ENCODE measurements around the gene GALNT15.

Gene GALNT15

GRCh38 chr3:16173283-16174025, 1.0 kb upstream of the GALNT15 start:
- no peak overlapping the region for H3K27ac ChIP-seq (ENCODE audit: low read length)
- no peak for ATAC-seq (ENCODE audit: insufficient read depth, low read depth)
- no peak overlapping the region for H3K9ac ChIP-seq (ENCODE audit: low read depth, low read length)
- H3K9me3 ChIP-seq (ENCODE audit: insufficient read depth, low read length, severe bottlenecking), result no peaks in the 10 kb centered on the region
- DNase-seq, result no peak
- H4K20me1 ChIP-seq (ENCODE audit: insufficient read depth, low read length), result no peaks in the 10 kb centered on the region
- no peaks in the 10 kb centered on the region for H3K36me3 ChIP-seq (ENCODE audit: insufficient read depth, low read length)
- peaks cover 30% of the 10 kb centered on the region for H3K27me3 ChIP-seq (ENCODE audit: insufficient read depth, low read length, poor library complexity)
- no peaks in the 10 kb centered on the region for H3K79me2 ChIP-seq (ENCODE audit: insufficient read depth, low read length)
- H3K4me3 ChIP-seq (ENCODE audit: low read depth in 1 of 2, low read length in 2 of 2), result no peak overlapping the region
- no peak overlapping the region for H2AFZ ChIP-seq (ENCODE audit: low read depth, low read length)
- TF ChIP-seq EZH2 (IDR thresholded peaks at IDR 0.05; ENCODE audit: borderline replicate concordance, low read depth, low read length, severe bottlenecking) (no peak), CTCF (IDR thresholded peaks at IDR 0.05; ENCODE audit: borderline replicate concordance, extremely low read depth, low read length, poor library complexity, severe bottlenecking) (no peak)
- no peak overlapping the region for H3K4me2 ChIP-seq (ENCODE audit: insufficient read depth, low read length)
- H3K4me1 ChIP-seq (ENCODE audit: insufficient read depth, low read length), result peaks cover 7% of the 10 kb centered on the region

- no peak overlapping the region for H3K9ac ChIP-seq (ENCODE audit: low read depth, low read length)
- no peak overlapping the region for H3K4me3 ChIP-seq (ENCODE audit: low read depth in 1 of 2, low read length in 2 of 2)
- no peaks in the 10 kb centered on the region for H3K36me3 ChIP-seq (ENCODE audit: insufficient read depth, low read length)
- no peak overlapping the region for H3K27ac ChIP-seq (ENCODE audit: low read length)
- TF ChIP-seq EZH2 (IDR thresholded peaks at IDR 0.05; ENCODE audit: borderline replicate concordance, low read depth, low read length, severe bottlenecking), result no peak
- no peak for TF ChIP-seq CTCF (IDR thresholded peaks at IDR 0.05; ENCODE audit: borderline replicate concordance, extremely low read depth, low read length, poor library complexity, severe bottlenecking)
- peaks cover 10% of the 10 kb centered on the region for H3K4me1 ChIP-seq (ENCODE audit: insufficient read depth, low read length)
- H4K20me1 ChIP-seq (ENCODE audit: insufficient read depth, low read length), result no peaks in the 10 kb centered on the region
- no peaks in the 10 kb centered on the region for H3K9me3 ChIP-seq (ENCODE audit: insufficient read depth, low read length, severe bottlenecking)
- no peak overlapping the region for H2AFZ ChIP-seq (ENCODE audit: low read depth, low read length)
- no peak overlapping the region for H3K4me2 ChIP-seq (ENCODE audit: insufficient read depth, low read length)
- DNase-seq (no peak), ATAC-seq (ENCODE audit: insufficient read depth, low read depth) (no peak)
- peaks cover 30% of the 10 kb centered on the region for H3K27me3 ChIP-seq (ENCODE audit: insufficient read depth, low read length, poor library complexity)
- H3K79me2 ChIP-seq (ENCODE audit: insufficient read depth, low read length), result no peaks in the 10 kb centered on the region
Observed at GRCh38 chr3:16174026-16174355, 489 bp upstream of the GALNT15 start.

- Histone ChIP-seq H3K79me2 (ENCODE audit: insufficient read depth, low read length) (no peaks in the 10 kb centered on the region), H3K36me3 (ENCODE audit: insufficient read depth, low read length) (no peaks in the 10 kb centered on the region), H3K27me3 (ENCODE audit: insufficient read depth, low read length, poor library complexity) (peaks cover 30% of the 10 kb centered on the region), H3K4me3 (ENCODE audit: low read depth in 1 of 2, low read length in 2 of 2) (no peak overlapping the region), H3K27ac (ENCODE audit: low read length) (no peak overlapping the region), H2AFZ (ENCODE audit: low read depth, low read length) (no peak overlapping the region), H4K20me1 (ENCODE audit: insufficient read depth, low read length) (no peaks in the 10 kb centered on the region), H3K9me3 (ENCODE audit: insufficient read depth, low read length, severe bottlenecking) (no peaks in the 10 kb centered on the region), H3K4me1 (ENCODE audit: insufficient read depth, low read length) (peaks cover 10% of the 10 kb centered on the region), H3K4me2 (ENCODE audit: insufficient read depth, low read length) (no peak overlapping the region), H3K9ac (ENCODE audit: low read depth, low read length) (no peak overlapping the region)
- DNase-seq, result no peak
- no peak for ATAC-seq (ENCODE audit: insufficient read depth, low read depth)
- TF ChIP-seq CTCF (IDR thresholded peaks at IDR 0.05; ENCODE audit: borderline replicate concordance, extremely low read depth, low read length, poor library complexity, severe bottlenecking) (peak; percentile 4), EZH2 (IDR thresholded peaks at IDR 0.05; ENCODE audit: borderline replicate concordance, low read depth, low read length, severe bottlenecking) (no peak)
Observed at GRCh38 chr3:16174976-16175901, 759 bp downstream of the GALNT15 start.
